ENCODE data around the gene SAMD8.

The SAMD8 gene

GRCh38 chr10:75229971-75230370, 118.5 kb downstream of the SAMD8 start:
- no peak for DNase-seq
- intact Hi-C loops (cut with DNase I): loop anchor here (5.0 to 10.0 kb wide), 2 partner anchors 118 to 965 kb away; partner anchors contain the start of gene SAMD8

DNA sequence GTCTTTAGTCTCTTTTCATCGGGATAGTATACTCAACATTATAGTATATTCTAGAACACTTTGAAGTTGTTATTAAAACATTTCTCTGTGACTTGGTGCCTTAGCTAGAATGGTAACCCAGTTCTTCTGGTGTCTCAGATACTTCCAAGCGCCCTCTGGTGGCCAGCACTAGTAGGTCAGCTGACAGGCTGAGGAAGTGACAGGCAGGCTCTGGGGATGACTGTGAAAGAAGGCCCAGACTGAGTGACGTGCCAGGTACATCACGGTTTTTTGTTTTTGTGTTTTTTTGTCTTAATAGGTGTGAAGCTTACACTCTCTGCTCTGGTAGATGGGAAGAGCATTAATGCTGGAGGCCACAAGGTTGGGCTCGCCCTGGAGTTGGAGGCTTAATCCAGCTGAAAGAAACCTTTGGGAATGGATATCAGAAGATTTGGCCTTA, 119.2 kb downstream of the SAMD8 start:
- intact Hi-C loops (cut with DNase I): loop anchor here (5.0 to 10.0 kb wide), 2 partner anchors 118 to 966 kb away; partner anchors contain the start of gene SAMD8
- DNase-seq: peak; percentile 71 to 98 (median 94)
